BLaER1 (cell line): ENCODE results near the gene USP36.
"Not testable (repeated sequence)": the region's sequence is repeated elsewhere in the genome, so short reads cannot be mapped to it uniquely, and the experiment has no call there.

Experiments used
- H3K27ac ChIP-seq: shearing (Covaris generic); formaldehyde crosslinking; 2 replicates; pipeline ENCODE4 v1.8.1; 2022
- H3K27me3 ChIP-seq: shearing (Covaris generic); formaldehyde crosslinking; 2 replicates; pipeline ENCODE4 v1.8.1; 2022
- H3K36me3 ChIP-seq: shearing (Covaris generic); formaldehyde crosslinking; 2 replicates; pipeline ENCODE4 v1.8.1; 2022
- H3K4me1 ChIP-seq: shearing (Covaris generic); formaldehyde crosslinking; 2 replicates; pipeline ENCODE4 v1.8.1; 2022
- H3K4me2 ChIP-seq: shearing (Covaris generic); formaldehyde crosslinking; 2 replicates; pipeline ENCODE4 v1.8.1; 2022
- H3K4me3 ChIP-seq: shearing (Covaris generic); formaldehyde crosslinking; 2 replicates; pipeline ENCODE4 v1.8.1; 2022
- H3K9ac ChIP-seq: shearing (Covaris generic); formaldehyde crosslinking; 2 replicates; pipeline ENCODE4 v1.8.1; 2022
- H3K9me3 ChIP-seq: shearing (Covaris generic); formaldehyde crosslinking; 2 replicates; pipeline ENCODE4 v1.8.1; 2022
- H4K20me1 ChIP-seq: shearing (Covaris generic); formaldehyde crosslinking; 2 replicates; pipeline ENCODE4 v1.8.1; 2022
- Cebpa-rat ChIP-seq: shearing (Covaris generic); IDR thresholded peaks from 2 replicates; pipeline ENCODE4 v1.8.1; 2022

The USP36 gene

GRCh38 chr17:78883533-78884131 lies 43.0 kb upstream of the USP36 start:
- TF ChIP-seq Cebpa-rat, result no peak
- Histone ChIP-seq H3K4me2 (peak overlapping the region; percentile 84), H3K9ac (peak overlapping the region; percentile 58), H3K36me3 (peaks cover 20% of the 10 kb centered on the region; the same call in 1 of the 2 replicates), H3K27me3 (no peaks in the 10 kb centered on the region), H4K20me1 (peaks cover 52% of the 10 kb centered on the region), H3K4me3 (peak overlapping the region; percentile 53), H3K27ac (peak overlapping the region; percentile 80), H3K4me1 (peaks cover 100% of the 10 kb centered on the region), H3K9me3 (no peaks in the 10 kb centered on the region)

- no peak for TF ChIP-seq Cebpa-rat
- peak overlapping the region; percentile 84 for H3K4me2 ChIP-seq
- peaks cover 47% of the 10 kb centered on the region for H4K20me1 ChIP-seq
- peak overlapping the region; percentile 80 for H3K27ac ChIP-seq
- no peaks in the 10 kb centered on the region for H3K9me3 ChIP-seq
- peaks cover 100% of the 10 kb centered on the region for H3K4me1 ChIP-seq
- peak overlapping the region; percentile 58 for H3K9ac ChIP-seq
- peaks cover 24% of the 10 kb centered on the region; the same call in 1 of the 2 replicates for H3K36me3 ChIP-seq
- no peaks in the 10 kb centered on the region for H3K27me3 ChIP-seq
- peak overlapping the region; percentile 53 for H3K4me3 ChIP-seq
Observed at GRCh38 chr17:78883089-78883532, 42.5 kb upstream of the USP36 start.

- Histone ChIP-seq H3K36me3 (peaks cover 29% of the 10 kb centered on the region; the same call in 1 of the 2 replicates), H3K9ac (peak overlapping the region; percentile 58), H3K4me2 (peak overlapping the region; percentile 84), H3K9me3 (no peaks in the 10 kb centered on the region), H3K4me3 (peak overlapping the region; percentile 53), H3K27ac (peak overlapping the region; percentile 80), H3K4me1 (peaks cover 100% of the 10 kb centered on the region), H3K27me3 (no peaks in the 10 kb centered on the region), H4K20me1 (peaks cover 42% of the 10 kb centered on the region)
- TF ChIP-seq Cebpa-rat, result no peak
Observed at GRCh38 chr17:78882540-78883088, 42.0 kb upstream of the USP36 start.

GRCh38 chr17:78879635-78880186 lies 39.1 kb upstream of the USP36 start:
- Histone ChIP-seq H3K27me3 (no peaks in the 10 kb centered on the region), H3K9me3 (no peaks in the 10 kb centered on the region), H3K9ac (peak overlapping the region; percentile 62), H3K4me2 (peak overlapping the region; percentile 84), H3K4me3 (no peak overlapping the region), H4K20me1 (peaks cover 27% of the 10 kb centered on the region), H3K36me3 (peaks cover 20% of the 10 kb centered on the region; the same call in 1 of the 2 replicates), H3K27ac (peak overlapping the region; percentile 79), H3K4me1 (peaks cover 100% of the 10 kb centered on the region)
- no peak for TF ChIP-seq Cebpa-rat

DNA sequence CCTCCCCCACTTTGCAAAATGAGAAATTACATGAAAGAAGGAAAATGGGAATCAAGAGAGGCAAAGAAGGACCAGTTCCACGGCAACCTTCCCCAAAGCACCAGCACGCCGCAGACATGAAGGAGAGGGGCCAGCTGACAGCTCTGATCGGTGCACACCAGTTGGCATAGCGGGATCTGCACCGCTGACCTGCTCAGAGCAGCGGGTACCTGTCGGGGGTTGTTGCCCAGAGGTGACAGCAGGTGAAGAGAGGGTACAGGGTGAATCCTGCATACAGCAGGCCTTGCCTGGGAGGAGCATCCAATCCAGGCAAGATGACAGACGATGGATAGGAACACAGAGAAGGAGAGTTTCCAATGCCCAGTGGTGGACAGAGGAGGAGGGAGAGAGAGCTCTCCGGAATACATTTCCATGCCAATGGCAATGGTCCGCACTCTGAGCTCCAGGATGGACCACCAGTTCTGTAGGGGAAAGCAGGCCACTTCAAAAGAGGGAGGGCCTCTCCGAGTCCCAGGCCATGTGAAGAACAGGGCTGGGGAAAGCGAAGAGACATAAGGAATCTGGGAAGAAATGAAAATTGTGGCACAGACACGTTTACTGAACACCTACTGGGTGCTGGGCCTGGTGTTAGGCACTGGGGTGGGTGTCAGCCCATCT lies 38.4 kb upstream of the USP36 start:
- peak overlapping the region; percentile 84 for H3K4me2 ChIP-seq
- no peak for TF ChIP-seq Cebpa-rat
- no peaks in the 10 kb centered on the region for H3K9me3 ChIP-seq
- H3K36me3 ChIP-seq, result peaks cover 23% of the 10 kb centered on the region; the same call in 1 of the 2 replicates
- peak overlapping the region; percentile 79 for H3K27ac ChIP-seq
- peaks cover 100% of the 10 kb centered on the region for H3K4me1 ChIP-seq
- H3K4me3 ChIP-seq, result peak overlapping the region; percentile 19; the same call in 1 of the 2 replicates
- peak overlapping the region; percentile 62 for H3K9ac ChIP-seq
- H3K27me3 ChIP-seq, result no peaks in the 10 kb centered on the region
- peaks cover 27% of the 10 kb centered on the region for H4K20me1 ChIP-seq

DNA sequence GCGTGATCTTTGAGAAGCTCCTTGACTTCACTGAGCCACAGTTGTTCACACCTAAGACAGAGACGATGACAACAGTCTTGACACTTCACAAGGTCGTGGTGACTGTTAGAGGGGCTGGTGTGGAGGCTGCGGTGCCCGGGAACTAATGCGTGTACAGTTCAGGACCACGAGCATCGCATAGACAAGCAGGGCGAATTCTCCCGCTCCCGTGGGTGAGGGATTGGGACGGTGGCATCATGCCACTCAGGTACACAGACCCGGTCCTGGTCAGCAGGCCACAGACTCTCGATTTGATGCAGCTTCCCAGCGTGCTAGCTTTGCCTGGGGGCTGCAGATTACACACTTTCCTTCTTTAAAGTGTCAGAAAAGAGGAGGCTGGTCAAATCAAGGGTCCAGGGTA lies 37.6 kb upstream of the USP36 start:
- peaks cover 100% of the 10 kb centered on the region for H3K4me1 ChIP-seq
- peak overlapping the region; percentile 62; the same call in 1 of the 2 replicates for H3K9ac ChIP-seq
- no peak overlapping the region for H3K4me3 ChIP-seq
- H3K36me3 ChIP-seq, result peaks cover 30% of the 10 kb centered on the region
- H4K20me1 ChIP-seq, result peaks cover 32% of the 10 kb centered on the region
- H3K27ac ChIP-seq, result peak overlapping the region; percentile 79
- H3K4me2 ChIP-seq, result peak overlapping the region; percentile 84
- no peaks in the 10 kb centered on the region for H3K27me3 ChIP-seq
- H3K9me3 ChIP-seq, result no peaks in the 10 kb centered on the region
- no peak for TF ChIP-seq Cebpa-rat

GRCh38 chr17:78876954-78877517 lies 36.4 kb upstream of the USP36 start:
- Histone ChIP-seq H3K36me3 (peaks cover 42% of the 10 kb centered on the region), H3K4me1 (peaks cover 95% of the 10 kb centered on the region), H4K20me1 (peaks cover 33% of the 10 kb centered on the region), H3K4me2 (peak overlapping the region; percentile 84)
- H3K9me3 ChIP-seq, H3K27me3 ChIP-seq, H3K4me3 ChIP-seq, H3K27ac ChIP-seq, H3K9ac ChIP-seq: not testable (repeated sequence)

DNA sequence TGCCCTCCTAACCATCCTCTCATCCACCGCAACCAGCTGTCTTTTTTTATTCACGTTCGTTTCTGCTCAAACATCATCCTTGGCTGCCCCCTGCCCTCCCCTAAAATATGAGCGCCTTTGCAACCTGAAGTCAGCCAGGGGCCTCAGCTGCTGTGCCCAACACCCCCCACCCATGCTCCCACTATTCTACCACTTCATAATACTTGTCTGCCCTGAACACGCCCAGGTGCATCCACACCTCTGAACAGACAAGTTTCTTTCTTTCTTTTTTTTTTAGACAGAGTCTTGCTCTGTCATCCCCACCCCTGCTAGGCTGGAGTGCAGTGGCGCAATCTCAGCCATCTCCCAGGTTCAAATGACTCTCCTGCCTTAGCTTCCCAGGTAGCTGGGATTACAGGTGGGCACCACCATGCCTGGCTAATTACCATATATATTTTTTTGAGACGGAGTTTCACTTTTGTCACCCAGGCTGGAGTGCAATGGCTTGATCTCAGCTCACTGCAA lies 35.5 kb upstream of the USP36 start:
- Histone ChIP-seq H3K27me3 (no peaks in the 10 kb centered on the region), H4K20me1 (peaks cover 33% of the 10 kb centered on the region), H3K4me2 (peak overlapping the region; percentile 84), H3K4me3 (no peak overlapping the region), H3K4me1 (peaks cover 86% of the 10 kb centered on the region), H3K9me3 (no peaks in the 10 kb centered on the region), H3K9ac (peak overlapping the region; percentile 50; the same call in 1 of the 2 replicates), H3K36me3 (peaks cover 44% of the 10 kb centered on the region), H3K27ac (peak overlapping the region; percentile 71)
- TF ChIP-seq Cebpa-rat, result no peak

DNA sequence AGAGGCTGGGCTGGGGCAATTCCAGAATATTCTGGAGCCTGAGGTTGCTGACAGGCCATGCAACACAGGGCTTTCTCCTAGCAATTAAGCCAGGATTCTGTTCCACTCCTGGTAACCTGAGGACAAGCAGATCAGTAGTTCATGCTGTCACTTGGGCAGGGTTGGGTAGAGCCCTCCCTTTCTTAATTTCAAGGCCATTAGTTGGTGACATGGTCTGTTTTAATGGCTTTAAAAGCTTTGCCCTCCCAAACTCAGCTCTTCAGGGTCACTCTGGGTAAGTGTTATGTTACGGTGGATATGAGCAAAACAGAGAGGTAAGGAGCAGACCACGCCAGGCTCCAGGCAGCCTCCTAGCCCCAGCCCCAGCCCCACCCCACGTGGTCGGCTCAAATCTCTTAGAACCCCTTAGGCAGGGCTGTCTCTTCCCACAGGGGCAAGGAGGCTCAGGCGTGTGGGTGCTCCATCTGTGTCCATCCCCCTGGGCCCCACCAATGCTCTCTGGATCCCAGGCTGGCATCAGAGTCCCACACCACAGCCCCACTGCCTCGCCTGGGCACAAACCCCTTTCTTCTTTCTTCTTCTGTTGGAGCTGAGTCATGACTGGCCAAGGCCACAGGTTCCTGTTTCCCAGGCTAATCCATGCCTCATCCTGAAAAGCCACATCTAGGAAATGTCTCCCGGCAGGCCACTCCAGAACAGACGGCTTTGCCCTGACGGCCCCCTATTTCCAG lies 34.9 kb upstream of the USP36 start:
- peak overlapping the region; percentile 84 for H3K4me2 ChIP-seq
- no peak for TF ChIP-seq Cebpa-rat
- peaks cover 80% of the 10 kb centered on the region for H3K4me1 ChIP-seq
- no peaks in the 10 kb centered on the region for H3K27me3 ChIP-seq
- peak overlapping the region; percentile 50; the same call in 1 of the 2 replicates for H3K9ac ChIP-seq
- no peaks in the 10 kb centered on the region for H3K9me3 ChIP-seq
- peaks cover 33% of the 10 kb centered on the region for H4K20me1 ChIP-seq
- no peak overlapping the region for H3K4me3 ChIP-seq
- peaks cover 46% of the 10 kb centered on the region for H3K36me3 ChIP-seq
- H3K27ac ChIP-seq, result peak overlapping the region; percentile 71
